ENCODE results near the gene NUP93.

Gene NUP93

GRCh38 chr16:56755038-56755437 lies 25.1 kb downstream of the NUP93 start:
- DNase-seq (ENCODE audit: low read depth in 1 of 2, low spot score in 1 of 2), result no peak
- no peak for TF ChIP-seq JUND (IDR thresholded peaks at IDR 0.05; ENCODE audit: low read depth)
- in situ Hi-C loops (cut with HindIII; ENCODE audit: low pct_unique_long_range_greater_than_20kb, low sequenced_read_pairs), result no loop called here

GRCh38 chr16:56758432-56758831 lies 28.5 kb downstream of the NUP93 start:
- in situ Hi-C loops (cut with HindIII; ENCODE audit: low pct_unique_long_range_greater_than_20kb, low sequenced_read_pairs), result no loop called here
- DNase-seq (ENCODE audit: low read depth in 1 of 2, low spot score in 1 of 2), result no peak
- no peak for TF ChIP-seq JUND (IDR thresholded peaks at IDR 0.05; ENCODE audit: low read depth)

- TF ChIP-seq JUND (IDR thresholded peaks at IDR 0.05; ENCODE audit: low read depth), result no peak
- DNase-seq (ENCODE audit: low read depth in 1 of 2, low spot score in 1 of 2), result no peak
- in situ Hi-C loops (cut with HindIII; ENCODE audit: low pct_unique_long_range_greater_than_20kb, low sequenced_read_pairs), result no loop called here
These were observed 29.0 kb downstream of the NUP93 start for GRCh38 chr16:56758930-56759329.

GRCh38 chr16:56763291-56763916 lies 33.5 kb downstream of the NUP93 start:
- TF ChIP-seq JUND (IDR thresholded peaks at IDR 0.05; ENCODE audit: low read depth), result no peak
- in situ Hi-C loops (cut with HindIII; ENCODE audit: low pct_unique_long_range_greater_than_20kb, low sequenced_read_pairs), result no loop called here
- DNase-seq (ENCODE audit: low read depth in 1 of 2, low spot score in 1 of 2), result no peak

- in situ Hi-C loops (cut with HindIII; ENCODE audit: low pct_unique_long_range_greater_than_20kb, low sequenced_read_pairs), result no loop called here
- DNase-seq (ENCODE audit: low read depth in 1 of 2, low spot score in 1 of 2), result no peak
- no peak for TF ChIP-seq JUND (IDR thresholded peaks at IDR 0.05; ENCODE audit: low read depth)
These were observed 34.9 kb downstream of the NUP93 start for GRCh38 chr16:56764835-56765234.

GRCh38 chr16:56765949-56766348 lies 36.0 kb downstream of the NUP93 start:
- TF ChIP-seq JUND (IDR thresholded peaks at IDR 0.05; ENCODE audit: low read depth), result no peak
- in situ Hi-C loops (cut with HindIII; ENCODE audit: low pct_unique_long_range_greater_than_20kb, low sequenced_read_pairs), result no loop called here
- no peak for DNase-seq (ENCODE audit: low read depth in 1 of 2, low spot score in 1 of 2)

- TF ChIP-seq JUND (IDR thresholded peaks at IDR 0.05; ENCODE audit: low read depth), result no peak
- DNase-seq (ENCODE audit: low read depth in 1 of 2, low spot score in 1 of 2), result no peak
- in situ Hi-C loops (cut with HindIII; ENCODE audit: low pct_unique_long_range_greater_than_20kb, low sequenced_read_pairs), result no loop called here
These were observed 37.1 kb downstream of the NUP93 start for GRCh38 chr16:56767024-56767423.

GRCh38 chr16:56769677-56770076 lies 39.7 kb downstream of the NUP93 start:
- DNase-seq (ENCODE audit: low read depth in 1 of 2, low spot score in 1 of 2), result no peak
- TF ChIP-seq JUND (IDR thresholded peaks at IDR 0.05; ENCODE audit: low read depth), result no peak
- in situ Hi-C loops (cut with HindIII; ENCODE audit: low pct_unique_long_range_greater_than_20kb, low sequenced_read_pairs), result no loop called here

GRCh38 chr16:56771558-56772279 lies 41.8 kb downstream of the NUP93 start:
- in situ Hi-C loops (cut with HindIII; ENCODE audit: low pct_unique_long_range_greater_than_20kb, low sequenced_read_pairs), result no loop called here

GRCh38 chr16:56773532-56773931 lies 43.6 kb downstream of the NUP93 start:
- TF ChIP-seq JUND (IDR thresholded peaks at IDR 0.05; ENCODE audit: low read depth), result no peak
- in situ Hi-C loops (cut with HindIII; ENCODE audit: low pct_unique_long_range_greater_than_20kb, low sequenced_read_pairs), result no loop called here
- no peak for DNase-seq (ENCODE audit: low read depth in 1 of 2, low spot score in 1 of 2)

More at GRCh38 chr16:56771558-56772279, 41.8 kb downstream of the NUP93 start:
- no peak for TF ChIP-seq JUND (IDR thresholded peaks at IDR 0.05; ENCODE audit: low read depth)
- no peak for DNase-seq (ENCODE audit: low read depth in 1 of 2, low spot score in 1 of 2)

- in situ Hi-C loops (cut with HindIII; ENCODE audit: low pct_unique_long_range_greater_than_20kb, low sequenced_read_pairs), result no loop called here
- TF ChIP-seq JUND (IDR thresholded peaks at IDR 0.05; ENCODE audit: low read depth), result no peak
- DNase-seq (ENCODE audit: low read depth in 1 of 2, low spot score in 1 of 2), result no peak
These were observed 44.2 kb downstream of the NUP93 start for GRCh38 chr16:56774016-56774680.

- in situ Hi-C loops (cut with HindIII; ENCODE audit: low pct_unique_long_range_greater_than_20kb, low sequenced_read_pairs), result no loop called here
- DNase-seq (ENCODE audit: low read depth in 1 of 2, low spot score in 1 of 2), result peak in 1 of 2 experiments; percentile 15
- no peak for TF ChIP-seq JUND (IDR thresholded peaks at IDR 0.05; ENCODE audit: low read depth)
These were observed 45.2 kb downstream of the NUP93 start for GRCh38 chr16:56775162-56775561.

GRCh38 chr16:56776562-56776961 lies 46.6 kb downstream of the NUP93 start:
- DNase-seq (ENCODE audit: low read depth in 1 of 2, low spot score in 1 of 2), result peak in 1 of 2 experiments; percentile 38
- no peak for TF ChIP-seq JUND (IDR thresholded peaks at IDR 0.05; ENCODE audit: low read depth)
- in situ Hi-C loops (cut with HindIII; ENCODE audit: low pct_unique_long_range_greater_than_20kb, low sequenced_read_pairs), result no loop called here
